ENCODE data around the gene FMO1.
A peak's percentile ranks its signal among the peaks of the same experiment; 100 is the strongest.
"Not testable (repeated sequence)": the region's sequence is repeated elsewhere in the genome, so short reads cannot be mapped to it uniquely, and the experiment has no call there.

The FMO1 gene

GRCh38 chr1:171226747-171227370 lies 21.4 kb upstream of the FMO1 start:
- no peak overlapping the region for H3K4me2 ChIP-seq (ENCODE audit: low read length)
- no peaks in the 10 kb centered on the region for H4K20me1 ChIP-seq (ENCODE audit: insufficient read depth, low read length)
- no peak overlapping the region for H3K27ac ChIP-seq (ENCODE audit: low read length)
- no peaks in the 10 kb centered on the region for H3K27me3 ChIP-seq (ENCODE audit: low read depth, low read length)
- H3K9me3 ChIP-seq (ENCODE audit: insufficient read depth, low read length), result no peaks in the 10 kb centered on the region
- H3K9ac ChIP-seq (ENCODE audit: low read length), result no peak overlapping the region
- peaks cover 4% of the 10 kb centered on the region; the same call in 1 of the 2 replicates for H3K79me2 ChIP-seq (ENCODE audit: low read length)
- H3K36me3 ChIP-seq (replicated peaks; ENCODE audit: low read depth, low read length), result peaks cover 21% of the 10 kb centered on the region
- no peak overlapping the region for H2AFZ ChIP-seq (ENCODE audit: low read depth, low read length)
- TF ChIP-seq EZH2phosphoT487 (IDR thresholded peaks at IDR 0.05; ENCODE audit: low read depth), result no peak
- TF ChIP-seq CTCF (IDR thresholded peaks at IDR 0.05; ENCODE audit: low read depth, low read length), result peak; percentile 93
- peaks cover 24% of the 10 kb centered on the region for H3K4me1 ChIP-seq (ENCODE audit: low read length)
- H3K4me3 ChIP-seq (ENCODE audit: low read length), result no peak overlapping the region

GRCh38 chr1:171231326-171231725 lies 17.0 kb upstream of the FMO1 start:
- Histone ChIP-seq H3K4me1 (ENCODE audit: low read length) (peaks cover 9% of the 10 kb centered on the region; the same call in 1 of the 2 replicates), H3K27me3 (ENCODE audit: low read depth, low read length) (no peaks in the 10 kb centered on the region)

GRCh38 chr1:171233183-171233582 lies 15.1 kb upstream of the FMO1 start:
- peaks cover 6% of the 10 kb centered on the region; the same call in 1 of the 2 replicates for H3K4me1 ChIP-seq (ENCODE audit: low read length)
- no peaks in the 10 kb centered on the region for H3K27me3 ChIP-seq (ENCODE audit: low read depth, low read length)
- H3K27ac ChIP-seq (ENCODE audit: low read length), result no peak overlapping the region
- H3K79me2 ChIP-seq (ENCODE audit: low read length), result peaks cover 29% of the 10 kb centered on the region
- no peaks in the 10 kb centered on the region for H4K20me1 ChIP-seq (ENCODE audit: insufficient read depth, low read length)
- TF ChIP-seq EZH2phosphoT487 (IDR thresholded peaks at IDR 0.05; ENCODE audit: low read depth), result no peak
- TF ChIP-seq CTCF (IDR thresholded peaks at IDR 0.05; ENCODE audit: low read depth, low read length), result no peak
- no peak overlapping the region for H3K4me2 ChIP-seq (ENCODE audit: low read length)
- H2AFZ ChIP-seq (ENCODE audit: low read depth, low read length), result no peak overlapping the region
- no peak overlapping the region for H3K9ac ChIP-seq (ENCODE audit: low read length)
- no peaks in the 10 kb centered on the region for H3K9me3 ChIP-seq (ENCODE audit: insufficient read depth, low read length)
- H3K4me3 ChIP-seq (ENCODE audit: low read length), result no peak overlapping the region
- peaks cover 23% of the 10 kb centered on the region for H3K36me3 ChIP-seq (replicated peaks; ENCODE audit: low read depth, low read length)

More at GRCh38 chr1:171231326-171231725, 17.0 kb upstream of the FMO1 start:
- Histone ChIP-seq H4K20me1 (ENCODE audit: insufficient read depth, low read length) (no peaks in the 10 kb centered on the region), H3K36me3 (replicated peaks; ENCODE audit: low read depth, low read length) (peaks cover 19% of the 10 kb centered on the region), H2AFZ (ENCODE audit: low read depth, low read length) (no peak overlapping the region), H3K27ac (ENCODE audit: low read length) (no peak overlapping the region), H3K9ac (ENCODE audit: low read length) (no peak overlapping the region), H3K4me3 (ENCODE audit: low read length) (no peak overlapping the region), H3K79me2 (ENCODE audit: low read length) (peaks cover 14% of the 10 kb centered on the region), H3K9me3 (ENCODE audit: insufficient read depth, low read length) (no peaks in the 10 kb centered on the region), H3K4me2 (ENCODE audit: low read length) (no peak overlapping the region)
- TF ChIP-seq CTCF (IDR thresholded peaks at IDR 0.05; ENCODE audit: low read depth, low read length) (no peak), EZH2phosphoT487 (IDR thresholded peaks at IDR 0.05; ENCODE audit: low read depth) (no peak)

- not testable (repeated sequence) for H3K4me2 ChIP-seq (ENCODE audit: low read length); H3K4me3 ChIP-seq (ENCODE audit: low read length); H4K20me1 ChIP-seq (ENCODE audit: insufficient read depth, low read length); H3K27me3 ChIP-seq (ENCODE audit: low read depth, low read length); H3K9ac ChIP-seq (ENCODE audit: low read length); H2AFZ ChIP-seq (ENCODE audit: low read depth, low read length); H3K9me3 ChIP-seq (ENCODE audit: insufficient read depth, low read length); H3K27ac ChIP-seq (ENCODE audit: low read length); H3K4me1 ChIP-seq (ENCODE audit: low read length)
- Histone ChIP-seq H3K36me3 (replicated peaks; ENCODE audit: low read depth, low read length) (peaks cover 27% of the 10 kb centered on the region), H3K79me2 (ENCODE audit: low read length) (peaks cover 58% of the 10 kb centered on the region)
These were observed 12.1 kb upstream of the FMO1 start for GRCh38 chr1:171236231-171236630.
